Thyroid gland (tissue), 4 donors: ENCODE results near the gene HTRA3.

Experiments
- POLR2A ChIP-seq, 2 donors: fragments of 450-650 bp; IDR thresholded peaks; one replicate each; pipeline ENCODE4 v1.6.1; 2017; ENCODE audit warnings: antibody characterized with exemption in 2 of 2, mild to moderate bottlenecking in 2 of 2, moderate library complexity in 1 of 2
- TF ChIP-seq, protein P1 (sequence below), 6 experiments: fragments of 200-600 bp in 3 of 6; fragments of 450-650 bp in 3 of 6; sonication (generic) in 3 of 6; IDR thresholded peaks; one replicate each; pipeline ENCODE4 v1.5.1; 2016 to 2019; ENCODE audit warnings: antibody characterized with exemption in 6 of 6, mild to moderate bottlenecking in 2 of 6, inconsistent platforms in 1 of 6, moderate library complexity in 1 of 6

DNA sequence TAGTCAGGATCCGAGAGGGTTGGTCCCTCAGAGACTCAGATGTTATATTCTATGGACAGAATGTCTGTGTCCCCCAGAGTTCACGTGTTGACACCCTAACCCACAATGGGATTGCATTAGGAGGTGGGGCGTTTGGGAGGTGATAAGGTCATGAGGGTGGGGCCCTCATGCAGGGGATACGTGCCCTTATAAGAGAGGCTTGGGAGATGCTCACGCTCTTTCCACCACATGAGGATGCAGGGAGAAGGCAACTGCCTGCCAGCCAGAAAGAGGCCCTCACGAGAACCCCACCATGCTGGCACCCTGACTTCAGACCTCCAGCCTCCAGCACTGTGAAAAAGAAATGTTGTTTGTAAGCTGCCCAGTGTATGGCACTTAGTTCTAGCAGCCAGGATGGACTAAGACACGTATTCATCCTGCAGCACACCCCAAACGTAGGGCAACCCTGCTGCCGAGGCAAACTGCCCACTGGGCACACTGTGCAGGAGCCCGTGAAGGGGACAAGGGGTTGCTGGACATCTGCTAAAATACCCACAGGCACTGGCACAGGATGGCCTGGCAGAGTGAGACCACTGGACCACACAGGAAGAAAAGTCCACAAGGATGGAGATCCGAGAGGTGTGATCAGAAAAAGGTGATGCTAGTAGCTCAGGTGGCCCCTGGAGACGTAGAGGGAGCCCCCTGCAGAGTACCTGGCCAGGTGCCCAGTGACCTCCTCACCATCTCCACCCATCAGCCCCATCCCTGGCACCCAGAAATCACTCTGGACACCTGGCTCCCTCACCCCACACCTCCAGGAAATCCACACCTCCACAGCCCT is 62.7 kb downstream of the HTRA3 start:
- TF ChIP-seq, protein P1, sequence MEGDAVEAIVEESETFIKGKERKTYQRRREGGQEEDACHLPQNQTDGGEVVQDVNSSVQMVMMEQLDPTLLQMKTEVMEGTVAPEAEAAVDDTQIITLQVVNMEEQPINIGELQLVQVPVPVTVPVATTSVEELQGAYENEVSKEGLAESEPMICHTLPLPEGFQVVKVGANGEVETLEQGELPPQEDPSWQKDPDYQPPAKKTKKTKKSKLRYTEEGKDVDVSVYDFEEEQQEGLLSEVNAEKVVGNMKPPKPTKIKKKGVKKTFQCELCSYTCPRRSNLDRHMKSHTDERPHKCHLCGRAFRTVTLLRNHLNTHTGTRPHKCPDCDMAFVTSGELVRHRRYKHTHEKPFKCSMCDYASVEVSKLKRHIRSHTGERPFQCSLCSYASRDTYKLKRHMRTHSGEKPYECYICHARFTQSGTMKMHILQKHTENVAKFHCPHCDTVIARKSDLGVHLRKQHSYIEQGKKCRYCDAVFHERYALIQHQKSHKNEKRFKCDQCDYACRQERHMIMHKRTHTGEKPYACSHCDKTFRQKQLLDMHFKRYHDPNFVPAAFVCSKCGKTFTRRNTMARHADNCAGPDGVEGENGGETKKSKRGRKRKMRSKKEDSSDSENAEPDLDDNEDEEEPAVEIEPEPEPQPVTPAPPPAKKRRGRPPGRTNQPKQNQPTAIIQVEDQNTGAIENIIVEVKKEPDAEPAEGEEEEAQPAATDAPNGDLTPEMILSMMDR (IDR thresholded peaks at IDR 0.05) = no peak
- no peak for TF ChIP-seq POLR2A (IDR thresholded peaks at IDR 0.05)
